CD4-positive, alpha-beta T cell treated with Interleukin-4 for 1 hour (primary cell): ENCODE data around the gene HECW1.
"Not testable (repeated sequence)": the region's sequence is repeated elsewhere in the genome, so short reads cannot be mapped to it uniquely, and the experiment has no call there.

ENCODE experiments used
- DNase-seq, 2 donors: peaks; one replicate each; pipeline ENCODE4 v3.0.0-alpha.2; 2020 to 2022

Gene HECW1

DNA sequence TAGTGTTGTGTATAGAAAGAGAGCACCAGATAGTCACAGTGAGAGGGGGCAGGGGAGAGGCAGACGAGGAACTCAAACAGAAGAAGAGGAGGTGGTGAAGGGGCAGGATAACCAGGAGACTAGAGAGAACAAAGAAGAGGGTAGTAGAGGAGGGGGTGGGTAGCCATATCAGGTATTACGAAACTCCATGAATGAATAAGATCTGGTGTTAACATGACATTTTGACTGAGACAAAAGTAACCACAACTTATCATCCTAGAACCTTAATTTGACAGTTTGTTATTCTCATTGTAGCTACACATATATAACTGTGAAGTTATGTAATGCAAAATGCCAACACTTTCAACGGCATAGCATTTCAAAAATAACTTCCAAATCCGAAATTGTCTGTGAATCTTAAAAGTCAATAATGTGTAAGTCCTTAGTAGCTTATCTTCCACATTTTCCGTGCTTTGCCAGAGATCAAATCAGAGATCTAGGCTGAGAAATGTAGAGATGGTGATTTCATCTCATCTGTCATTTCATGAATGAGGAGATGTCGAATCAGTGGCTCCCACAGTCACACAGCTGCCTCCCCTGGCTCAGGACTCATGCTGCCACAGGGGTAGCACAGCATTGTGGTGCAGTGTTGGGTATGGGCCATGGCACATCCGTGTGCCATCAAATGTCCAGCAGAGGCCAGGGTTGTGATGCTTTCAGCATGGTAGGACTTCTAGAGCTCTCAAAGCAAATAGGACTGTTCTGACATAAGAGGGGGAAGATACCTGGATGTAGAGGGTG lies 202.1 kb downstream of the HECW1 start:
- no peak for DNase-seq

DNA sequence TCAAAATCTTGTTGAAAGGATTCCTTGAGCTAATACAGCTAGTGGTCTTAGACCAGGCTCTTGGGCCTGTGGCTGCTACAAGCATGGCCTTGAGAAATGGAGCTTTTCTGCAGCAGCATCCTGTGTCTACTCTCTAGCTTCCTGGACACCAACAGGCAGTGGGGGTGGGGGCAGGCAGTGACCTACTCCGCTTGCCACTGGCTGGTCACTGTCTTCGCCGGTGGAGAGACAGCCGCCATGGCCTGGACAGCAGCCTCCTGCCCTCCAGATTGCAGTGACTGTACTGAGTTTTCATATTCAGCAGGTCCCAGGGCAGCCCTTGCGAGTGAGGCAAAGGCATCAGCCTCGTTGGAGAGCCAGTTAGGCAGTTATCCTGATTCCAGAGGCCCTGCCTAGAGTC lies 204.6 kb downstream of the HECW1 start:
- DNase-seq: no peak

DNA sequence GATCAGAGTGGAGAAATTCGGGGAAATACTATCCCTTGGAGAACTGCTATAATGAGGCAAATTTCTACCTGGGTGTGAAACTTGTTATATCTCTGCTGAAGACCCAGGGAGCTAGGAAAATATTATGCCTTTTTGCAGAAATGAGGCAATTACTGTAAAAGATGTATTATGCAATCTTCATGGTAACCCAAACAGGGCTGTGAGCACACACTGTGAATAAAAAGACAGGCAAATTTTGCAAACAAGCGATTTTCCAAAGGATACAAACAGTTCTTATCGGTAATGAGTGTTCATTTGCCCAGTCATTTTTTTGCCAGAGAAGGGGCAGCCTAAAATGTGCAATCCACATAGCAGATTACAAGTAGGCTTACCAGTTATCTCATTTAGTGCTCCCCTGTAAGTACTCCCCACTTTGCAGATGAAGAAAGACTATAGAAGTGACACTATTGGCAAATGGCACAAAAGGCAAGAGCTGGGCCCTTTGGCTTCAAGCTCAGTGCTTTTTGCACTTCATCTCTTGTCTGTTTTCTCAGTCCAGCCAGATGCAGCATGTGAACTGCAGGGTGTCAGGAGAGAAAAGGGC lies 205.8 kb downstream of the HECW1 start:
- no peak for DNase-seq

DNA sequence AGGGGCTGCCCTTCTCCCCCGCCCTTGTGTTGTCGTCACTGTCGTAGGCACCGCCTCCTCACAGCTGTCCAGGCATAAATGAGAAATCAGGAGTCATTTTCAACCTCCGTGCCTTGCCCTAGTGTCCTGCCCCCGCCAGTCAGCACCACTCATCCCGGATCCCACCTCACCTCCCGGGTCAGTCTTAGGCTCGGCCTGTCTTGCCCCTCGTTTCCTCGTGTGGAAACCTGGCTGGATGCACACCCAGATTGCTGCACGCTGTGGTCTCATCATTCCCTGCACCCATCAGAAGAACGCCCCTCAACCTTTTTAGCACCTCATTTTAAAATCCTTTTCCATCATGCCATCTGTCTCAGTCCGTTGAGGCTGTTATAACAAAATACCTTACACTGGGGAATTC lies 213.1 kb downstream of the HECW1 start:
- no peak for DNase-seq

DNA sequence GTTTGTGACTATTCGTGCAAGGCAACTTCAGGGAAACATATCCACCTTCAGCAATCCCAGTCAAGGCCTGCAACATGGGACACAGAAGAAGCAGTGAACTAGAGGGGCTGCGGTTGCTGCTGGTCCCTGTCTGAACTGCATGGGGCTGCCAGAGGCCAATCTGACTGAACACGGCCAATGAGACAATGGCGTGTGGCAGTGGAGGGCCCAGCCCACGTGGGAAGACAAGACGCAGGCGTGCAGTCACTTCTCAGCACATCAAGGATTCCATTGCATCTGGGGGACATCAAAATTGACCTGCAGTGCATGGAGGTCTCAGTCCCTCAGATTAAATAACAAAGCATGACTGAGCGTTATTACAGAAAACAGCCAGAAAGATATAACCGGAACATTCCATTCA lies 215.9 kb downstream of the HECW1 start:
- DNase-seq: no peak

DNA sequence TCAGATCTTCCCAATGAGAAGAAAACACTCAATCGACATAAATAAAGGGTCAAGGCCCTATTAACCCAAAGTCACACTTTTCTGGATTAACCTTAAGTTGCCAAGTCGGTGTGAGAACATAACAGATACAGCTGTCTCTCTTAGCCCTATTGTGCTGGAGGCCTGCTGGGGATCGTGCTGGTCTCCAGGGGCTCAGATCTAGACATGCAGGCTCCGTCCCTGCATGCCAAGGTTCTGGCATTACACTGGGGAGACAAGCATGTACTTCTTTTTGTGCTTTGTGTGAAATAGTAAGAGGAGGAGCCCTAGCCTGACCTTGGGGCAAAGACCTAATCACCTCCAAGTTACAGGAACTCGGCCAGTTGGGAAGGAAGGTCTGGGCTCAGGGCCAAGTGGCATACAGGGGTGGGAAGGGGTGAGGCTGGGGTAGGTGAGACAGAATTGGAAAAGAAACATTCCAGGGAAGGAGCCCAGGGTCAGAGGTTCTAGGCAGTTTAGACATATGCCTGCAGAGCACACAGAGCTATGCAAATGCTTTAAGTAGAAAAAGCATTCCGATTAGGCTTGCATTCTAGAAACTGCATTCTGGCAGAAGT lies 216.4 kb downstream of the HECW1 start:
- no peak for DNase-seq

GRCh38 chr7:43332193-43332796 lies 219.8 kb downstream of the HECW1 start:
- no peak for DNase-seq

- DNase-seq: no peak
Measured at GRCh38 chr7:43337191-43337590, 224.7 kb downstream of the HECW1 start.

GRCh38 chr7:43337811-43338210 lies 225.4 kb downstream of the HECW1 start:
- DNase-seq: no peak

- no peak for DNase-seq
Measured at GRCh38 chr7:43341132-43341531, 228.7 kb downstream of the HECW1 start.

GRCh38 chr7:43343417-43343816 lies 231.0 kb downstream of the HECW1 start:
- not testable (repeated sequence) for DNase-seq

DNA sequence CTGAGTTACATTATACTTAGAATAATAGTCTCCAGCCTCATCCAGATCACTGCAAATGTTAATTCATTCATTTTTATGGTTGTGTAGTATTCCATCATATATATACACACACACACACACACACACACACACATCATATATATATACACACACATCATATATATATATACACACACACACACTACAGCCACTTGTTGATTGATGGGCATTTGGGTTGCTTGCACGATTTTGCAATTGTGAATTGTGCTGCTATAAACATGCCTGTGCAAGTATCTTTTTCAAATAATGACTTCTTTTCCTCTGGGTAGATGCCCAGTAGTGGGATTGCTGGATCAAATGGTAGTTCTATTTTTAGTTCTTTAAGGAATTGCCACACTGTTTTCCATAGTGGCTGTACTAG lies 233.2 kb downstream of the HECW1 start:
- not testable (repeated sequence) for DNase-seq

DNA sequence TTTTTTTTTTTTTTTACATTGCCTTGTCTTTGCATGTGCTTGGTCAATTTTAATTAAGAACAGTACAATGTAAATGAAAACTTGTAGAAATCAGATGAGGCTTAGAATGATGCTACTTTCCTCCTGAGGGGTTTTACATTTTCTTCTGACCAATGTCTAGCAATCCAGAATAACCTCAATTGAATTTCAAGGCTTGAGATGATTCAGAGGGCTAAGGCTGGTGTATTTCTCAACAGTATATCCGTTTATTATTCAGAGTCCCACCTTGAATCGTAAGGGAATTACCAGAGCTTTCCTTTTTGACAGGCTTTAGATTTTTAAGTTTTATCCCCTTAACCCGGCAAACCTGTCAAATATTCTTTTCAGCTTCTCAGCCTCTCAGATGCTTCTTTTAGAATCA lies 239.2 kb downstream of the HECW1 start:
- no peak for DNase-seq

GRCh38 chr7:43353902-43354301 lies 241.5 kb downstream of the HECW1 start:
- no peak for DNase-seq

GRCh38 chr7:43362652-43363034 lies 250.2 kb downstream of the HECW1 start:
- DNase-seq: no peak

DNA sequence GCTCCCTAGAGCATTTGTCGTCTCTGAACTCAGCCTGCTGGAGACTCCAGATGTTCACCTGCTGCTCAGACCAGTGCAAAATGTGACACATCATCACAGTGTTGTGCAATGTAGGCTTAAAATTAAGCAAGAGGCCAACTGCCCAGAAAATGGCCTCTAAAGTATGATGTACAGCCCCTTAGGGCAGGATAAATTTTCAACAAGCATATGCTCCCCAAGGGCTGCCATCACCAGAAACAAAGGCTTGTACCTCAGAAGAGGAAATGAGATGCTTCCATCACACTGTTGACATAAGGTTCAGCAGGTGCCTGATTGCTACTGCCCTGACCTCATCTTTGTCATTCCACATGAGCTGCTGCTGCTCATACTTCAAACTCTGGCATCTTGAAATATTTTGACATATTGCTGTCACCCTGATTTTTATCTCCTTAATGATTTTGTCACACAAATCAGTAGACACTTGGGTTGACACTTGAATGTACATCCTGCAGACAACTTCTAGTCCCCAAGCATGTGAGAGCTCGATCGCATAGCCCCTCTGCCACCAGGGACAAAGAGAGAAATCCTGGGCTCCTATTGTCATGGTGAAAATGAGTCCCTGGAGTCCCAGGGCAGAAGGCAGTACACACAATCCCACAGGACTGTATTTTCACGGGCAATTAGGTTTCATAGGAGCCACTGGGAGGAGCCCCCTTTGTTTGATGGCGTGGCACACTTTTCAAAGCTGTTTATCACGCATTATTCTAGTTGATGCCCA lies 250.8 kb downstream of the HECW1 start:
- no peak for DNase-seq

- DNase-seq: no peak
Measured at GRCh38 chr7:43364391-43364790, 251.9 kb downstream of the HECW1 start.

GRCh38 chr7:43372676-43373355 lies 260.4 kb downstream of the HECW1 start:
- no peak for DNase-seq

GRCh38 chr7:43377196-43377960 lies 264.9 kb downstream of the HECW1 start:
- no peak for DNase-seq

DNA sequence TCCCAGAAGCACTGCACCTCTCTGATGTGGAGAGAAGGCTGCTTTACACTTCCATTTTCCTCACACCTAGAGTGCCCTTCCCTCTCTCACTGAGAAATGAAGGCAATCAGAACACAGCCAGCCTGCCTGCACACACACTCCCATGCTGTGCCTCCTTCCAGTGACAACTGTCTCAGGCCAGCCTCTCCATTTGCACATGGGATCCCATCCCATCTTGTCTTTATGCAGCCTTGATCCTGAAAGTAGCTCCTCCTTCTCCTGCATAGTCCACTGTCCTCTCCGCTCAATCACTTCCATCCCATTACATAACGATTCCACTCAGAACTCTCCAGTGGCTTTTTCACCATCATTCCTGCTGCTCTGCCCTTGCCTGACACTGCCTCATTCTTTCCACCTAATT lies 266.8 kb downstream of the HECW1 start:
- no peak for DNase-seq

GRCh38 chr7:43384616-43385308 lies 272.3 kb downstream of the HECW1 start:
- DNase-seq: no peak
